Naive thymus-derived CD4-positive, alpha-beta T cell (primary cell): ENCODE measurements around the gene GPR153. TPM values are rescaled to one million over a fixed set of nuclear protein-coding genes. Genes with fewer than 3 reads are reported as not detected.
A peak's percentile ranks its signal among the peaks of the same experiment; 100 is the strongest.

ENCODE experiments used
- ATAC-seq: fragments of 150-1000 bp; cut with Tn5 transposase; 2 replicates; pipeline ENCODE4 v1.10.0; 2021; ENCODE audit warnings: mild to moderate bottlenecking, moderate library complexity
- CTCF ChIA-PET: fragments of 350-600 bp; sonication (Branson Sonifier 250); formaldehyde crosslinking; loops from one replicate; lab custom pipeline; 2021; ENCODE audit warnings: antibody characterized with exemption; lab: Charles Lee
- POLR2A ChIA-PET: fragments of 350-600 bp; sonication (Branson Sonifier 250); formaldehyde crosslinking; loops from one replicate; lab custom pipeline; 2021; ENCODE audit warnings: antibody characterized with exemption, inconsistent platforms; lab: Charles Lee
- DNase-seq, 9 donors: peaks; one replicate each; pipeline versions ENCODE4 v3.0.0 to v3.0.0-alpha.2; 2020 to 2022; ENCODE audit warnings: mixed read lengths in 1 of 9
- H3K27ac ChIP-seq: one replicate; pipeline ENCODE4 v1.7.0; 2013; ENCODE audit warnings: mild to moderate bottlenecking, low read depth, low read length, moderate library complexity
- H3K27me3 ChIP-seq, 2 donors: one replicate each; pipeline ENCODE4 v1.7.0; 2013; ENCODE audit warnings: low read length in 2 of 2, mild to moderate bottlenecking in 2 of 2, moderate library complexity in 2 of 2; ENCODE audit not compliant: control insufficient read depth in 2 of 2, insufficient read depth in 2 of 2
- H3K36me3 ChIP-seq, 3 experiments: 1 replicate in 2 of 3; 2 replicates in 1 of 3; pipeline ENCODE4 v1.7.0; 2013; ENCODE audit warnings: low read length in 3 of 3, mild to moderate bottlenecking in 3 of 3, moderate library complexity in 1 of 3; ENCODE audit not compliant: insufficient read depth in 3 of 3, control insufficient read depth in 2 of 3
- H3K4me1 ChIP-seq, 2 donors: one replicate each; pipeline ENCODE4 v1.7.0; 2013; ENCODE audit warnings: low read length in 2 of 2, mild to moderate bottlenecking in 2 of 2, moderate library complexity in 1 of 2; ENCODE audit not compliant: control insufficient read depth in 2 of 2, insufficient read depth in 2 of 2
- H3K4me3 ChIP-seq: 2 replicates; pipeline ENCODE4 v1.7.0; 2013; ENCODE audit warnings: mild to moderate bottlenecking, low read length
- H3K9me3 ChIP-seq, 3 experiments: 1 replicate in 2 of 3; 2 replicates in 1 of 3; pipeline ENCODE4 v1.7.0; 2013; ENCODE audit warnings: low read length in 3 of 3; ENCODE audit not compliant: control insufficient read depth in 2 of 3
- H3K27ac Mint-ChIP-seq, 9 donors: one replicate each; pipeline ENCODE4 v1.8.0; 2020 to 2022; ENCODE audit warnings: mixed read lengths in 9 of 9, mild to moderate bottlenecking in 8 of 9, moderate library complexity in 5 of 9, inconsistent platforms in 2 of 9
- H3K27me3 Mint-ChIP-seq, 5 donors: one replicate each; pipeline ENCODE4 v1.8.0; 2021 to 2022; ENCODE audit warnings: mixed read lengths in 5 of 5, mild to moderate bottlenecking in 1 of 5
- H3K36me3 Mint-ChIP-seq, 5 donors: one replicate each; pipeline ENCODE4 v1.8.0; 2020 to 2022; ENCODE audit warnings: mixed read lengths in 5 of 5, mild to moderate bottlenecking in 3 of 5, inconsistent platforms in 1 of 5
- H3K4me1 Mint-ChIP-seq, 7 donors: one replicate each; pipeline ENCODE4 v1.8.0; 2020 to 2022; ENCODE audit warnings: mixed read lengths in 7 of 7, mild to moderate bottlenecking in 3 of 7, inconsistent platforms in 1 of 7
- H3K4me3 Mint-ChIP-seq, 10 donors: one replicate each; pipeline ENCODE4 v1.8.0; 2020 to 2022; ENCODE audit warnings: mild to moderate bottlenecking in 10 of 10, mixed read lengths in 10 of 10, moderate library complexity in 6 of 10, inconsistent platforms in 2 of 10
- H3K9me3 Mint-ChIP-seq, 11 donors: one replicate each; pipeline ENCODE4 v1.8.0; 2020 to 2022; ENCODE audit warnings: mixed read lengths in 11 of 11, mild to moderate bottlenecking in 4 of 11, inconsistent platforms in 1 of 11, moderate library complexity in 1 of 11
- intact Hi-C, 2 donors: fragments of 100-400 bp; cut with micrococcal nuclease; formaldehyde crosslinking; loops; one replicate each; pipeline ENCODE4 v1.15.1; 2023
- polyA plus RNA-seq, 2 donors: library from polyadenylated mRNA; unstranded; fragments of 300-500 nt; fragmentation: Illumina TruSeq; gene quantifications; one replicate each; pipeline ENCODE4 v1.2.3, GENCODE V29; 2021
- total RNA-seq, 6 experiments: library from RNA in 5 of 6; stranded (reverse) in 5 of 6; gene quantifications; 1 replicate in 5 of 6; 2 replicates in 1 of 6; pipeline ENCODE4 v1.2.3 and lab custom pipeline; 2021 to 2026

Gene GPR153
- total and polyA plus RNA-seq, 7 experiments from 2014 or later: 0.27 to 2.9 (median 0.59) TPM; not detected in 2

DNA sequence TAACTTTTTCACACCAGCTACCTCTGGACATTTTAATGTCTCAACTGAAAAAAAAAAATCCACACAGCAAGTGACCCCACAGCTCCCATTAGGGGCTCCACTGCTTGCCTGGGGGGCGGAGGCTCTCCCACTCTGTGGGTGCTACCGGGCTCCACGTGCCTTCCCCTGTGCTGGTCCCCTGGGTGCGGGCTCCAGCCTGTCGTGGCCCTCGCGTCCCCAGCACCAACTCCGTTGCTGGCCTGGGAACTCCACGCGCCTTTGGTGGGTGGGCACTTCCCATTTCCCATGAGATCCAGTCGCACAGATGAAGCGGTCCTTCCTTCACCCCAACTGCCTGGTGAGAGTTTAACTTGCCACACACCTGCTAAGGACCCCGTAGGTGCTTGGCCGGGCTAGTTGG is 27.1 kb upstream of the GPR153 start:
- H3K4me3 Mint-ChIP-seq: no peak overlapping the region
- ATAC-seq (no peak), DNase-seq (no peak)
- H3K9me3 Mint-ChIP-seq: no peaks in the 10 kb centered on the region
- intact Hi-C loops: no loop called here
- no peaks in the 10 kb centered on the region for H3K27me3 ChIP-seq
- H3K4me1 Mint-ChIP-seq: peaks cover 0 to 3% (median 0%) of the 10 kb centered on the region in 7 donors
- no peak overlapping the region for H3K4me3 ChIP-seq
- peaks cover 0 to 1% (median 0%) of the 10 kb centered on the region in 5 donors for H3K36me3 Mint-ChIP-seq
- H3K27ac Mint-ChIP-seq: peak overlapping the region in 1 of 9 donors; percentile 45
- H3K27me3 Mint-ChIP-seq: no peaks in the 10 kb centered on the region
- CTCF ChIA-PET: interaction anchor here (0.6 kb wide), 2 partner anchors 12 to 123 kb away, joined by 4 to 5 read pairs; no protein-coding TSS in a partner anchor
- no peak overlapping the region for H3K27ac ChIP-seq
- no peaks in the 10 kb centered on the region for H3K9me3 ChIP-seq
- POLR2A ChIA-PET: no interaction called here
- H3K36me3 ChIP-seq: no peaks in the 10 kb centered on the region
- H3K4me1 ChIP-seq: no peaks in the 10 kb centered on the region

DNA sequence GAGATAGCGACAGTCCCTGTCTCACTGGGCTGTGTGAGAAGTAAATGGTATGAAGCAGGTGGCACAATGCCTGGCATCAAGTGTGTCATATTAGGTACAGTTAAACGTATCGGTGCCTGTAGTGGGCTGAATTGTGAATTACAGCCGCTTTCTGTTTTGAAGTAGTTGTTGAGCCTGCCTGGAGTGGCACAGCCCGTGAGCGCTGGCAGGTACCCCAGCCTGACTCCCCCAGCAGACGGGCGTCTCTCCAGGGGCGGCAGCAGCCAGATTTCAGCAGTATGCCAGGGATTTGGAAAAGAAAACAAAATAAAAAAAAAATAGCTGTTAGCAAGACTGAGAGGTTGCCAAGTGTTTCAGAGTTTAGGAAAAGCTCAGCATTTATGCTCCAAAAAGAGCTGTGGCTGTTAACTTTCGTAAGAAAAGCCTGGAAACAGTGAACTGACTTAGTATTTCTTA is 26.6 kb upstream of the GPR153 start:
- ChIA-PET CTCF (interaction anchor here (0.6 kb wide), 2 partner anchors 13 to 124 kb away, joined by 4 to 5 read pairs; no protein-coding TSS in a partner anchor), POLR2A (no interaction called here)
- H3K4me3 ChIP-seq: no peak overlapping the region
- Mint-ChIP-seq H3K9me3 (no peaks in the 10 kb centered on the region), H3K4me1 (peaks cover 0 to 3% (median 0%) of the 10 kb centered on the region in 7 donors), H3K4me3 (no peak overlapping the region), H3K27me3 (no peaks in the 10 kb centered on the region), H3K36me3 (no peaks in the 10 kb centered on the region), H3K27ac (peak overlapping the region in 1 of 9 donors; percentile 45)
- DNase-seq (no peak), ATAC-seq (no peak)
- intact Hi-C loops: no loop called here
- no peaks in the 10 kb centered on the region for H3K36me3 ChIP-seq
- no peaks in the 10 kb centered on the region for H3K9me3 ChIP-seq
- no peaks in the 10 kb centered on the region for H3K27me3 ChIP-seq
- H3K4me1 ChIP-seq: no peaks in the 10 kb centered on the region
- H3K27ac ChIP-seq: no peak overlapping the region

DNA sequence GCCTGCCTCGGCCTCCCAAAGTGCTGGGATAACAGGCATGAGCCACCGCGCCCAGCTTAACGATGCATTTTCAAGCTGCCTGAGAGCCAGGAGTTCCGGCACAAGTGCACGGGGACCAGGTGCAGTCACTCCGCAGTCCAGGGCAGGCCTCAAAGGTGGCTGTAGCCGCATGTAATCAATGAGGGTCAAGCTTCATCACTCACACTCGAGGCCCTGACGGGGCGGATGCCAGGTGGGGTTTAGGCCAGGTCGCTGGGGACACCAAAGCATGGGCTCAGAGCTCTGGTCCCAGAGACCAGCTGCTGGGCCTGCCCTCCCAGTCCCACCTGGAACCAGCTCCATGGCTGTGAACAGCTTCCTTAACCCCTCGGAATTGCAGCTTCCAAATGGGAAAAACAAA is 26.1 kb upstream of the GPR153 start:
- ChIA-PET POLR2A (no interaction called here), CTCF (no interaction called here)
- Histone ChIP-seq H3K4me3 (no peak overlapping the region), H3K4me1 (no peaks in the 10 kb centered on the region), H3K27me3 (no peaks in the 10 kb centered on the region), H3K9me3 (no peaks in the 10 kb centered on the region), H3K27ac (no peak overlapping the region), H3K36me3 (no peaks in the 10 kb centered on the region)
- ATAC-seq (no peak), DNase-seq (no peak)
- Mint-ChIP-seq H3K27me3 (no peaks in the 10 kb centered on the region), H3K9me3 (no peaks in the 10 kb centered on the region), H3K4me3 (no peak overlapping the region), H3K36me3 (no peaks in the 10 kb centered on the region), H3K27ac (no peak overlapping the region), H3K4me1 (peaks cover 0 to 3% (median 0%) of the 10 kb centered on the region in 7 donors)
- intact Hi-C loops: no loop called here

DNA sequence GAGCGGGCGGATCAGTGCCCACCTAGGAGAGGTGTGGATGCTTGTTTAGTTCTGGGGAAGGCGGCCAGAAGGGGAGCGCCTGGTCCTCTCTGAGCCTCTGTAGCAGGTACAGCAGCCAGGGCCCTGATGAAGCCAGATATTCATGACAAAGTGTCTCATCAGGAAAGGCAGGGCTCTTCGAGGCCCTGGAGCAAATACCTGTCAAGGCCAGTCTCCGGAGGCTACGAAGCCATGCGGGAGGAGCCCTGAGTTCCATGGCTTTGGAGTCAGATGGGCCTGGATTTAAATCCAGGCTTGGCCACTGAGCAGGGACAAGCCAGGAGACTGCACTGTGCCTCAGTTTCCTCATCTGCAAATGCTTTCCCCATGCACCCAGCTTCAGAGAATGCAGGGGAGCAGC is 25.4 kb upstream of the GPR153 start:
- Histone ChIP-seq H3K4me1 (no peaks in the 10 kb centered on the region), H3K9me3 (no peaks in the 10 kb centered on the region), H3K36me3 (no peaks in the 10 kb centered on the region), H3K27ac (no peak overlapping the region), H3K27me3 (no peaks in the 10 kb centered on the region), H3K4me3 (no peak overlapping the region)
- no peak for ATAC-seq
- Mint-ChIP-seq H3K27ac (no peak overlapping the region), H3K9me3 (no peaks in the 10 kb centered on the region), H3K36me3 (no peaks in the 10 kb centered on the region), H3K4me1 (peaks cover 0 to 3% (median 0%) of the 10 kb centered on the region in 7 donors), H3K4me3 (no peak overlapping the region), H3K27me3 (no peaks in the 10 kb centered on the region)
- CTCF ChIA-PET: no interaction called here
- POLR2A ChIA-PET: no interaction called here
- intact Hi-C loops: no loop called here
- DNase-seq: no peak

DNA sequence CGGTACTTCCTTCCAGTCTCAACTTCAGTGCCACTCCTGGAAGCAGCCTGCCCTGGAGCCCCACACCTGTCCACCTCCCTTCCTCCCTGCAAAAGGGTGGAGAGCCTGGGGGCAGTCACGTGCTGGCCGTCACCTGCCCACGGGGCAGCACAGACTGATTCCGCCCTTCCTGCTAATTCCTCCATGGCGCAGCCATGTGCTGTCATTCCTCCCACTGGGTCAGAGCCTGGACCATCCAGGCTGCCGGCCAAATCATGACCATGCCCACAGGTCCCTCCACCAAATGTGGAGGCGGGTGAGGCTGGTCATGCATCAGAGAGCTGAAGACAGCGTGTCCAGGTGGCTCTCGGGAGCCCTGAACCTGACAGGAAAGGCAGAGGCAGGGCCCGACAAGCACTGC is 24.4 kb upstream of the GPR153 start:
- Histone ChIP-seq H3K27ac (no peak overlapping the region), H3K36me3 (no peaks in the 10 kb centered on the region), H3K9me3 (no peaks in the 10 kb centered on the region), H3K4me3 (no peak overlapping the region), H3K4me1 (no peaks in the 10 kb centered on the region), H3K27me3 (no peaks in the 10 kb centered on the region)
- POLR2A ChIA-PET: no interaction called here
- ATAC-seq (no peak), DNase-seq (no peak)
- H3K27ac Mint-ChIP-seq: no peak overlapping the region
- H3K4me3 Mint-ChIP-seq: no peak overlapping the region
- H3K4me1 Mint-ChIP-seq: peaks cover 0 to 3% (median 0%) of the 10 kb centered on the region in 7 donors
- CTCF ChIA-PET: no interaction called here
- H3K27me3 Mint-ChIP-seq: no peaks in the 10 kb centered on the region
- H3K36me3 Mint-ChIP-seq: no peaks in the 10 kb centered on the region
- H3K9me3 Mint-ChIP-seq: no peaks in the 10 kb centered on the region
- intact Hi-C loops: no loop called here

DNA sequence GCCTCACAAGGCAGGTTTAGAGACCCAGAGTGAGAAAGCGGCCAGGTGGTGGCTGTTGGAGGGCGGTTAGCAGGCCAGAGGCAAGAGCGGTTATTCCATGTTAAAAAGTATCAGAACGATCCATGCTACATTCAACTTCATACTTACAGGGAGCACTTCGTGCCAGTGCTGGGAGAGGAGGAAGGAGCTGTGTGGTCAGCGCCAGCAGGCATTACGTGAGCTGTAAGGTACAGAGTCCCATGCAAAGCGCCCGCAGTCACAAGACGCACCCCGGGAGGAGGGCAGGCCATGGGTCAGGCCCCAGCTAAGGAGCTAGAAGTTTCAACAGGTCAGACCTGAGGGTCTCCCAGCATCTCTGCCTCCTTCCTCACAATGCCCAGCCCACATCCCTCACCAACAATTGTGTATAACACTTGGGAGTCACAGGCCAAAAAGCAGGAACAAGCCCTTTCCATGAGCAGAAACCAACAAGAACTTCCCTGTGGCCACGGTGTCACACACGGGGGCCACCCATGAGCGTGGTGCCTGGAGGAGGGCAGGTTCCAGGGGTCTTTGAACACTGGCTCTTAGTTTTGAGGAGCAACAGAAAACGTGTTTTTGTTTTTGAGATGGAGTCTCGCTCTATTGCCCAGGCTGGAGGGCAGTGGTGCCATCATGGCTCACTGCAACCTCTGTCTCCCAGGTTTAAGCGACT is 21.8 kb upstream of the GPR153 start:
- POLR2A ChIA-PET: no interaction called here
- H3K27me3 Mint-ChIP-seq: no peaks in the 10 kb centered on the region
- peaks cover 0 to 4% (median 0%) of the 10 kb centered on the region in 5 donors for H3K36me3 Mint-ChIP-seq
- ATAC-seq (no peak), DNase-seq (no peak)
- Histone ChIP-seq H3K27me3 (no peaks in the 10 kb centered on the region), H3K4me1 (no peaks in the 10 kb centered on the region), H3K4me3 (no peak overlapping the region), H3K27ac (no peak overlapping the region), H3K36me3 (no peaks in the 10 kb centered on the region), H3K9me3 (no peaks in the 10 kb centered on the region)
- no peaks in the 10 kb centered on the region for H3K4me1 Mint-ChIP-seq
- H3K9me3 Mint-ChIP-seq: no peaks in the 10 kb centered on the region
- CTCF ChIA-PET: no interaction called here
- no peak overlapping the region for H3K27ac Mint-ChIP-seq
- intact Hi-C loops: no loop called here
- H3K4me3 Mint-ChIP-seq: no peak overlapping the region
